ENCODE measurements around the gene KRTAP10-4. TPM values are rescaled to one million over a fixed set of nuclear protein-coding genes. Genes with fewer than 3 reads are reported as not detected.

KRTAP10-4 gene
- total RNA-seq, 1 experiment from 2014 or later: not detected

GRCh38 chr21:44601596-44602462, 28.3 kb downstream of the KRTAP10-4 start:
- TF ChIP-seq CTCF (IDR thresholded peaks at IDR 0.05; ENCODE audit: unreplicated experiment): no peak
- H3K27me3 Mint-ChIP-seq (ENCODE audit: insufficient read depth, unreplicated experiment): peaks cover 60% of the 10 kb centered on the region
- BruUV-seq (replicated peaks): no TSS peak
- H3K36me3 Mint-ChIP-seq (ENCODE audit: insufficient read depth, unreplicated experiment): peaks cover 5% of the 10 kb centered on the region
- intact Hi-C loops (cut with micrococcal nuclease): no loop called here
- H3K27ac Mint-ChIP-seq (ENCODE audit: low read depth, unreplicated experiment): no peak overlapping the region
- H3K4me1 Mint-ChIP-seq (ENCODE audit: insufficient read depth, unreplicated experiment): peaks cover 6% of the 10 kb centered on the region
- ChIA-PET CTCF (interaction anchor here (1.1 kb wide), 1 partner anchor 141 kb away, joined by 3 read pairs; no protein-coding TSS in a partner anchor), POLR2A (no interaction called here)
- DNase-seq (ENCODE audit: unreplicated experiment): no peak
- H3K9me3 Mint-ChIP-seq (ENCODE audit: unreplicated experiment): peaks cover 14% of the 10 kb centered on the region
- H3K4me3 Mint-ChIP-seq (ENCODE audit: unreplicated experiment): no peak overlapping the region

- BruUV-seq (replicated peaks): no TSS peak
- DNase-seq (ENCODE audit: unreplicated experiment): no peak
- Mint-ChIP-seq H3K27ac (ENCODE audit: low read depth, unreplicated experiment) (no peak overlapping the region), H3K27me3 (ENCODE audit: insufficient read depth, unreplicated experiment) (peaks cover 65% of the 10 kb centered on the region), H3K4me3 (ENCODE audit: unreplicated experiment) (no peak overlapping the region), H3K36me3 (ENCODE audit: insufficient read depth, unreplicated experiment) (peaks cover 5% of the 10 kb centered on the region), H3K9me3 (ENCODE audit: unreplicated experiment) (peaks cover 14% of the 10 kb centered on the region), H3K4me1 (ENCODE audit: insufficient read depth, unreplicated experiment) (peaks cover 6% of the 10 kb centered on the region)
- POLR2A ChIA-PET: no interaction called here
- intact Hi-C loops (cut with micrococcal nuclease): no loop called here
- TF ChIP-seq CTCF (IDR thresholded peaks at IDR 0.05; ENCODE audit: unreplicated experiment): no peak
- CTCF ChIA-PET: no interaction called here
Observed at GRCh38 chr21:44602463-44602850, 28.9 kb downstream of the KRTAP10-4 start.

GRCh38 chr21:44603109-44603875, 29.8 kb downstream of the KRTAP10-4 start:
- no peak for TF ChIP-seq CTCF (IDR thresholded peaks at IDR 0.05; ENCODE audit: unreplicated experiment)
- H3K9me3 Mint-ChIP-seq (ENCODE audit: unreplicated experiment): peaks cover 7% of the 10 kb centered on the region
- H3K36me3 Mint-ChIP-seq (ENCODE audit: insufficient read depth, unreplicated experiment): peaks cover 5% of the 10 kb centered on the region
- intact Hi-C loops (cut with micrococcal nuclease): no loop called here
- CTCF ChIA-PET: no interaction called here
- H3K27me3 Mint-ChIP-seq (ENCODE audit: insufficient read depth, unreplicated experiment): peaks cover 65% of the 10 kb centered on the region
- H3K4me1 Mint-ChIP-seq (ENCODE audit: insufficient read depth, unreplicated experiment): no peaks in the 10 kb centered on the region
- H3K27ac Mint-ChIP-seq (ENCODE audit: low read depth, unreplicated experiment): no peak overlapping the region
- no peak overlapping the region for H3K4me3 Mint-ChIP-seq (ENCODE audit: unreplicated experiment)
- DNase-seq (ENCODE audit: unreplicated experiment): no peak
- POLR2A ChIA-PET: no interaction called here
- BruUV-seq (replicated peaks): no TSS peak

- Mint-ChIP-seq H3K36me3 (ENCODE audit: insufficient read depth, unreplicated experiment) (peaks cover 5% of the 10 kb centered on the region), H3K27ac (ENCODE audit: low read depth, unreplicated experiment) (no peak overlapping the region), H3K9me3 (ENCODE audit: unreplicated experiment) (peaks cover 5% of the 10 kb centered on the region), H3K4me3 (ENCODE audit: unreplicated experiment) (no peak overlapping the region), H3K27me3 (ENCODE audit: insufficient read depth, unreplicated experiment) (peaks cover 66% of the 10 kb centered on the region), H3K4me1 (ENCODE audit: insufficient read depth, unreplicated experiment) (no peaks in the 10 kb centered on the region)
- CTCF ChIA-PET: no interaction called here
- POLR2A ChIA-PET: no interaction called here
- BruUV-seq (replicated peaks): no TSS peak
- no peak for DNase-seq (ENCODE audit: unreplicated experiment)
- no peak for TF ChIP-seq CTCF (IDR thresholded peaks at IDR 0.05; ENCODE audit: unreplicated experiment)
- intact Hi-C loops (cut with micrococcal nuclease): no loop called here
Observed at GRCh38 chr21:44603911-44604310, 30.4 kb downstream of the KRTAP10-4 start.

Data from MCF 10A (cell line).